K562 treated with DMSO at 1 percent for 12 hours (cell line): ENCODE results near the gene AS3MT. TPM values are rescaled to one million over a fixed set of nuclear protein-coding genes. Genes with fewer than 3 reads are reported as not detected.

Source experiments
- total RNA-seq: library from RNA; unstranded; fragments of 300-600 nt; gene quantifications from 2 replicates; pipeline ENCODE4 v1.2.3, GENCODE V29; 2022; ENCODE audit not compliant: insufficient read depth

AS3MT gene, protein sequence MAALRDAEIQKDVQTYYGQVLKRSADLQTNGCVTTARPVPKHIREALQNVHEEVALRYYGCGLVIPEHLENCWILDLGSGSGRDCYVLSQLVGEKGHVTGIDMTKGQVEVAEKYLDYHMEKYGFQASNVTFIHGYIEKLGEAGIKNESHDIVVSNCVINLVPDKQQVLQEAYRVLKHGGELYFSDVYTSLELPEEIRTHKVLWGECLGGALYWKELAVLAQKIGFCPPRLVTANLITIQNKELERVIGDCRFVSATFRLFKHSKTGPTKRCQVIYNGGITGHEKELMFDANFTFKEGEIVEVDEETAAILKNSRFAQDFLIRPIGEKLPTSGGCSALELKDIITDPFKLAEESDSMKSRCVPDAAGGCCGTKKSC
- 1.3 and 2.0 TPM in 2 replicates for total RNA-seq

GRCh38 chr10:102869258-102870198 is at the start of gene AS3MT:
TSS of gene AS3MT (plus strand) at chr10:102869470. CDS start at chr10:102869593, 123 bp downstream.

GRCh38 chr10:102837230-102837721 is 32.0 kb upstream of the AS3MT start, which contains the start of gene CYP17A1:
TSS of gene CYP17A1 (minus strand) at chr10:102837413. CDS start at chr10:102837361, 52 bp downstream.

DNA sequence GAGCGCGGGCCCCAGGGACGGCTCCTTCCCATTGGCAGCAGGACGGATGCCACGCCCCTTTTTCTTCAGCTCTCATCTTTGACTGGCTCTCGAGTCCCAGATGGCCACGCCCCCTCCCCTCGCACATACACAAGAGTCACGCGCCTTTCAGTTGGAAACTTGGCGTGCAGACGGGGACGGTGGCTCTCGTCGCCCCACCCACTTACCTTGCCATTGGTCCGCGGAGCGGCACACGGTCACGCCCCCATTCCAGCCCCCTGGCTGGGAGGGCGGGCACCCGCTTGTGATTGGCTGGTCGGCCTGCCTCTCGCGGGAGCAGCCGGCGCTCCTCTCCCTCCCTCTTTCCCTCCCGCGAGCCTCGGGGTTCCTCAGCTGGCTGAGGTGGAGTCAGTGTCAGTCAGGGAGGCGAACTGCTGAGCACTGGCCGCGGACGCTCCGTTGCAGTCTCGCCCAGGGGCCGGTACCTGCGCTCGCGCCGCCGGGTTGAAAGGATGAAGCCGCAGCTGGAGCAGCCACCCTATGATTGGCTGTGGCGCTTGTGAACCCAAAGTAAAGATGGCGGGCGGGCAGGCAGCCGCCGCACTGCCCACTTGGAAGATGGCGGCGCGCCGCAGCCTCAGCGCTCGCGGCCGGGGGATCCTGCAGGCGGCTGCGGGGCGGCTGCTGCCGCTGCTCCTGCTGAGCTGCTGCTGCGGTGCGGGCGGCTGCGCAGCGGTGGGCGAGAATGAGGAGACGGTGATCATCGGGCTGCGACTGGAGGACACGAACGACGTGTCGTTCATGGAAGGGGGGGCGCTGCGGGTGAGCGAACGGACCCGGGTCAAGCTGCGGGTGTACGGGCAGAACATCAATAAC is 48.9 kb downstream of the AS3MT start, which contains the start of gene CNNM2:
CNNM2 (plus strand) TSS at position 333 of the 855 bp plus-strand sequence; CDS start at position 520, 187 bp downstream.

Other genes with a start within 250 kb of the AS3MT start
- 17.4 and 31.4 TPM in 2 replicates for gene TRIM8, start 225.0 kb upstream of the AS3MT start, total RNA-seq
- 4.3 and 5.6 TPM in 2 replicates for gene ARL3, start 155.1 kb upstream of the AS3MT start, total RNA-seq
- gene SFXN2, start 154.8 kb upstream of the AS3MT start, total RNA-seq: 0.58 and 0.82 TPM in 2 replicates
- 12.8 and 27.4 TPM in 2 replicates for gene WBP1L, start 125.5 kb upstream of the AS3MT start, total RNA-seq
- gene CYP17A1, start 32.1 kb upstream of the AS3MT start, total RNA-seq: not detected in 2 replicates
- 4.7 and 8.1 TPM in 2 replicates for gene BORCS7, start 15.2 kb upstream of the AS3MT start, total RNA-seq
- gene CNNM2, start 48.8 kb downstream of the AS3MT start, total RNA-seq: 2.0 and 6.6 TPM in 2 replicates